Prostate gland (tissue), 2 donors: Measurements from ENCODE around the gene HACD2. TPM values are rescaled to one million over a fixed set of nuclear protein-coding genes. Genes with fewer than 3 reads are reported as not detected.

Experiments used
- DNase-seq: peaks from one replicate; pipeline ENCODE4 v3.0.0-alpha.2; 2019; ENCODE audit warnings: low spot score
- H3K27ac ChIP-seq, 2 donors: fragments of 200-600 bp; sonication (generic); 2 replicates each; pipeline ENCODE4 v1.5.1; 2017 to 2019
- H3K27me3 ChIP-seq: fragments of 200-600 bp; sonication (generic); replicated peaks from 2 replicates; pipeline ENCODE4 v1.5.1; 2019; ENCODE audit not compliant: insufficient read depth
- H3K36me3 ChIP-seq, 2 donors: fragments of 200-600 bp; sonication (generic); 1 replicate in 1 of 2; 2 replicates in 1 of 2; pipeline versions ENCODE4 v1.5.1 to v1.8.1; 2017 to 2019
- H3K4me1 ChIP-seq: fragments of 200-600 bp; sonication (generic); replicated peaks from 2 replicates; pipeline ENCODE4 v1.5.1; 2019
- H3K4me3 ChIP-seq, 2 donors: fragments of 200-600 bp; sonication (generic); 2 replicates each; pipeline ENCODE4 v1.5.1; 2017 to 2019
- H3K9me3 ChIP-seq: fragments of 200-600 bp; sonication (generic); 2 replicates; pipeline ENCODE4 v1.5.1; 2017
- POLR2A ChIP-seq: fragments of 450-650 bp; IDR thresholded peaks from one replicate; pipeline ENCODE4 v1.6.1; 2016; ENCODE audit warnings: antibody characterized with exemption, mild to moderate bottlenecking
- POLR2AphosphoS5 ChIP-seq: sonication (generic); formaldehyde crosslinking; IDR thresholded peaks from one replicate; pipeline ENCODE4 v1.6.1; 2017; ENCODE audit warnings: antibody characterized with exemption
- WGBS: methylation state at CpG from one replicate; pipeline ENCODE4 v1.1.5; 2018; 5-methylcytosine and 5-hydroxymethylcytosine counted together
- intact Hi-C: fragments of 100-400 bp; cut with DNase I; formaldehyde crosslinking; loops from one replicate; pipeline ENCODE4 v1.14.2; 2022
- total RNA-seq, 2 donors: library from RNA; depleted of rRNA; stranded (reverse); fragments of >200 nt; gene quantifications; one replicate each; pipeline ENCODE4 v1.1.0, GENCODE V29; 2016
- TF ChIP-seq, protein P1 (sequence below), 4 experiments: fragments of 200-600 bp in 2 of 4; fragments of 450-650 bp in 2 of 4; sonication (generic) in 2 of 4; IDR thresholded peaks; 1 replicate in 3 of 4; 2 replicates in 1 of 4; pipeline ENCODE4 v1.5.1; 2016 to 2019; ENCODE audit warnings: antibody characterized with exemption in 4 of 4, mild to moderate bottlenecking in 2 of 4, moderate library complexity in 2 of 4

Gene HACD2
- total RNA-seq, 2 donors from 2014 or later: 36.5 to 65.6 TPM

DNA sequence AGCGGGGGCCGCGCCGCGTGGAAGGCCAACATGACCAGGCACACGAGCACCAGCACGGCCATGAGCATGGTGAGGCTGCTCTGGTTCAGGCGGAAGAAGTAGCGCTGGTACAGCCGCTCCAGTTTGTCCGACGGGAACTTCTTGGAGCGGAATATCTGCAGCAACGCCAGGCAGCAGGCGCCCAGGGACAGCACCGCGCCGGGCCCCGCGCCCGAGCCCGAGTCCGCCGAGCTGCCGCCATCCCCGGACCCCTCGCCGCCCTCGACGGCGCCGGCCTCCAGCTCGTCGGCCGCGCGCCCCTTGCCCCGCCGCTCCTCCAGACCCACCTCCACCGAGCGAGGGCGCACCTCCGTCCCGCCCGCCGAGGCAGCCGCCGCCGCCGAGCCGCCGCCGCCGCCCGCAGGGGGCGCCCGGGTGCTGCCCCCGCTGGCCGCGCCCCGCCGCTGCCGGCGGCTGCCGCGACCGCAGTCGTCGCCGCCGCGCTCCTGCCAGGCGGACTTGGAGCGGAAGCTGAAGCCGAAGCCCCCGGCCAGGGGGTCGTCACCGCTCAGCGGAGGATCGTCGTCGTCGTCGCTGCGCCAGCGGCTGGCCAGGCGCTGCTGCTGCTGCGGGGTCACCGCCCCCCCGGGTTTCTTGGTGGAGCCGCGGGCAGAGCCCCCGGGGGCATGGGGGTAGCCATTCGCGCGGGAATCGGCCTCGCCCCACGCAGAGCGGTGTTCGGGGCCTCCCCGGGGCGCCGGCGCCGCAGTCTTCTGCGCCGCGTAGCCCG lies 136.9 kb downstream of the HACD2 start:
- peak overlapping the region; percentile 75 to 80 for H3K27ac ChIP-seq
- H3K9me3 ChIP-seq: no peaks in the 10 kb centered on the region
- TF ChIP-seq, protein P1, sequence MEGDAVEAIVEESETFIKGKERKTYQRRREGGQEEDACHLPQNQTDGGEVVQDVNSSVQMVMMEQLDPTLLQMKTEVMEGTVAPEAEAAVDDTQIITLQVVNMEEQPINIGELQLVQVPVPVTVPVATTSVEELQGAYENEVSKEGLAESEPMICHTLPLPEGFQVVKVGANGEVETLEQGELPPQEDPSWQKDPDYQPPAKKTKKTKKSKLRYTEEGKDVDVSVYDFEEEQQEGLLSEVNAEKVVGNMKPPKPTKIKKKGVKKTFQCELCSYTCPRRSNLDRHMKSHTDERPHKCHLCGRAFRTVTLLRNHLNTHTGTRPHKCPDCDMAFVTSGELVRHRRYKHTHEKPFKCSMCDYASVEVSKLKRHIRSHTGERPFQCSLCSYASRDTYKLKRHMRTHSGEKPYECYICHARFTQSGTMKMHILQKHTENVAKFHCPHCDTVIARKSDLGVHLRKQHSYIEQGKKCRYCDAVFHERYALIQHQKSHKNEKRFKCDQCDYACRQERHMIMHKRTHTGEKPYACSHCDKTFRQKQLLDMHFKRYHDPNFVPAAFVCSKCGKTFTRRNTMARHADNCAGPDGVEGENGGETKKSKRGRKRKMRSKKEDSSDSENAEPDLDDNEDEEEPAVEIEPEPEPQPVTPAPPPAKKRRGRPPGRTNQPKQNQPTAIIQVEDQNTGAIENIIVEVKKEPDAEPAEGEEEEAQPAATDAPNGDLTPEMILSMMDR (IDR thresholded peaks at IDR 0.05): peak in 2 of 4 experiments; percentile 8 to 37
- no peak for TF ChIP-seq POLR2A
- no peak for DNase-seq
- intact Hi-C loops: loop anchor here (5.0 kb wide), 3 partner anchors 36 to 116 kb away; no protein-coding TSS in a partner anchor
- H3K36me3 ChIP-seq: no peaks in the 10 kb centered on the region
- H3K4me3 ChIP-seq: peak overlapping the region; percentile 53 to 55
- no peaks in the 10 kb centered on the region for H3K4me1 ChIP-seq
- 14% methylated on average over 63 of the region's 110 CpGs for WGBS
- H3K27me3 ChIP-seq: no peaks in the 10 kb centered on the region

DNA sequence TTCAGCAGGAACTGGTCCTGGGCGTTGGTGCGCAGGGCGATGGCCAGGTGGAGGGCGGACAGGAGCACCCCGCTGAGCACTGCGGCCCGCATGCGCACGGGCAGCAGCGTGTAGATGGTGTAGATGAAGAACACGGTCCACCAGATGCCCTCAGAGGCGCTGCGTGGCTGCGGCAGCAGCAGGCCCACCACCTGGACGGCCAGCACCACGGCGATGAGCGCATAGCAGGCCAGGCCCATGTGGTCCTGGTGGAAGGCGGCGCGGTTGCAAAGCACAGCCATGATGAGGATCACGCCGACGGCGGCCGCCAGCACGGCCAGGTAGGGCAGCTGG lies 137.5 kb downstream of the HACD2 start:
- no peaks in the 10 kb centered on the region for H3K27me3 ChIP-seq

DNA sequence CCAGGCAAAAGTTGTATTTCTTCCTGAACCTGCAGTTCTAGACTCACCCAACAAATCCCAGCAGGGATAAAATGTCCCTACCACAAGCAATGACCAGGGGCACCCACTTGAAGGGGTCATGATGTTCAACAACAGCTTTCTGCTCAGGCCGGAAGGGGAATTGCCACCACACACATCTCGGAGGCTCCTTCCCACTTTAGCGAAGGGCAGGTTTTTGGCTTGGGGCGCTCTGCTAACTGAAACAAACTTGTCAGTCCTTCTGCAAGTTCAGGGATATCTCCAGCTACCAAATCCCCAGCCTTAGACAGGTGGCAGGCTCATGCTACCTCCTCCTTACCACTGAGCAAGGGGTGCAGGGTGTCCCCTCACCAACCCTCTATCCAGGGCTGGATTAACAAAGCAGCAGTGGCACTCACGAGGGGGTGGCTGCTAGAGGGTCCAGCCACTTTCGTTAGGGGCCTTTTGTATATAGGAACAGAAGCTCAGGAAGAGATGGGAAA lies 138.2 kb downstream of the HACD2 start:
- Histone ChIP-seq H3K27me3 (no peaks in the 10 kb centered on the region), H3K36me3 (no peaks in the 10 kb centered on the region), H3K27ac (peak overlapping the region; percentile 72 to 75), H3K4me3 (peak overlapping the region; percentile 25 to 31), H3K9me3 (no peaks in the 10 kb centered on the region), H3K4me1 (no peaks in the 10 kb centered on the region)
- WGBS: 71% methylated on average over 6 of the region's 6 CpGs
- intact Hi-C loops: loop anchor here (5.0 kb wide), 3 partner anchors 34 to 114 kb away; no protein-coding TSS in a partner anchor
- DNase-seq: no peak
- TF ChIP-seq, protein P1 (IDR thresholded peaks at IDR 0.05): no peak
- TF ChIP-seq POLR2A (no peak), POLR2AphosphoS5 (no peak)

More for the DNA sequence above, 137.5 kb downstream of the HACD2 start:
- 64% methylated on average over 26 of the region's 27 CpGs for whole genome bisulfite sequencing
- DNase-seq: no peak
- TF ChIP-seq POLR2A: no peak
- TF ChIP-seq POLR2AphosphoS5: no peak
- TF ChIP-seq, protein P1 (IDR thresholded peaks at IDR 0.05): no peak
- H3K36me3 ChIP-seq: no peaks in the 10 kb centered on the region
- no peaks in the 10 kb centered on the region for H3K9me3 ChIP-seq
- H3K4me3 ChIP-seq: peak overlapping the region; percentile 25 to 31
- intact Hi-C loops: loop anchor here (5.0 kb wide), 3 partner anchors 35 to 115 kb away; no protein-coding TSS in a partner anchor
- H3K4me1 ChIP-seq: no peaks in the 10 kb centered on the region
- peak overlapping the region; percentile 72 to 75 for H3K27ac ChIP-seq

DNA sequence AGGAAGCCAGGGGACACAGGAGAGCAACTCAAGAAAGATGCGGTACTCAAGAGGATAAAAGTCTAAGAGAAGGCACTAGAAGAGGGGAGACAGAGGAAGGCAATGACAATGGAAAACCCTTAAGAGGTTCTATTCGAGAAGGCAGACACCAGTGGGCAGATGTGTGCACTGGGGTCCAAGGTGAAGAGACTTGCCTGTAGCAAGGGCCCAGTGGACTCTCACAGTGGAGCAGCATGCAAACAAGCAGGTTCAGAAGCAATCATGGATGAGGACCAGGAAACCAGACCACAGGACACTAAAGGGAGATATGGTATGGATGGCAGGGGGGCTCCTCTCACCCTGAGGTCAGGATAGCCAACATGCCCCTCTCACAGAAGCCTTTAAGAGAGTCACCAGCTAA lies 138.6 kb downstream of the HACD2 start:
- peak overlapping the region; percentile 25 to 31 for H3K4me3 ChIP-seq
- H3K4me1 ChIP-seq: no peaks in the 10 kb centered on the region
- peak overlapping the region; percentile 72 to 75 for H3K27ac ChIP-seq
- WGBS: 55% methylated on average over 2 of the region's 2 CpGs
- H3K27me3 ChIP-seq: no peaks in the 10 kb centered on the region
- no peaks in the 10 kb centered on the region for H3K36me3 ChIP-seq
- TF ChIP-seq, protein P1 (IDR thresholded peaks at IDR 0.05): no peak
- TF ChIP-seq POLR2A: no peak
- no peak for TF ChIP-seq POLR2AphosphoS5
- intact Hi-C loops: loop anchor here (5.0 kb wide), 3 partner anchors 34 to 114 kb away; no protein-coding TSS in a partner anchor
- no peaks in the 10 kb centered on the region for H3K9me3 ChIP-seq
- no peak for DNase-seq
